Activated effector memory CD4-positive, alpha-beta T cell treated with anti-CD3 and anti-CD28 coated beads, Interleukin-2, amount 50 U/mL, for 16 hours (primary cell): Measurements from ENCODE around the gene ACOT4.
"Not testable (repeated sequence)": the region's sequence is repeated elsewhere in the genome, so short reads cannot be mapped to it uniquely, and the experiment has no call there.

ENCODE experiments used
- DNase-seq: peaks from one replicate; pipeline ENCODE4 v3.0.0-alpha.2; 2020

Gene ACOT4

DNA sequence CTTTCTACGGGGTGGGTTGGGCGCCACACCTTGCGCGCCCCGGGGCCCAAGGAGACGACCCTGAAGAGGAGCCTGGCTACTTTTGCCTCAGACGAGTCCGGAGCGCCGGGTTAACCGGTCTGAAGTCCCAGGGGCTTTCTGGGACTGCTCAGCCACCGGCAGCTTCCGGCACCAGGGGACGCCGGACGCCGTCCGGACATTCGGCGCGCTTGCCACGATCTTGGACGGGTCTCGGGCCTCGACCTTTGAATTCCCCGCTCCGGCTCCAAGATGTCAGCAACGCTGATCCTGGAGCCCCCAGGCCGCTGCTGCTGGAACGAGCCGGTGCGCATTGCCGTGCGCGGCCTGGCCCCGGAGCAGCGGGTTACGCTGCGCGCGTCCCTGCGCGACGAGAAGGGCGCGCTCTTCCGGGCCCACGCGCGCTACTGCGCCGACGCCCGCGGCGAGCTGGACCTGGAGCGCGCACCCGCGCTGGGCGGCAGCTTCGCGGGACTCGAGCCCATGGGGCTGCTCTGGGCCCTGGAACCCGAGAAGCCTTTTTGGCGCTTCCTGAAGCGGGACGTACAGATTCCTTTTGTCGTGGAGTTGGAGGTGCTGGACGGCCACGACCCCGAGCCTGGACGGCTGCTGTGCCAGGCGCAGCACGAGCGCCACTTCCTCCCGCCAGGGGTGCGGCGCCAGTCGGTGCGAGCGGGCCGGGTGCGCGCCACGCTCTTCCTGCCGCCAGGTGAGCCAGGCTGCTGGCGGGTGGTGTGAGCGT is at the start of gene ACOT4:
Gene ACOT4 (plus strand): TSS at position 184 of the 760 bp plus-strand sequence. CDS start 87 bp downstream, at position 271.
- DNase-seq, result peak; percentile 83

DNA sequence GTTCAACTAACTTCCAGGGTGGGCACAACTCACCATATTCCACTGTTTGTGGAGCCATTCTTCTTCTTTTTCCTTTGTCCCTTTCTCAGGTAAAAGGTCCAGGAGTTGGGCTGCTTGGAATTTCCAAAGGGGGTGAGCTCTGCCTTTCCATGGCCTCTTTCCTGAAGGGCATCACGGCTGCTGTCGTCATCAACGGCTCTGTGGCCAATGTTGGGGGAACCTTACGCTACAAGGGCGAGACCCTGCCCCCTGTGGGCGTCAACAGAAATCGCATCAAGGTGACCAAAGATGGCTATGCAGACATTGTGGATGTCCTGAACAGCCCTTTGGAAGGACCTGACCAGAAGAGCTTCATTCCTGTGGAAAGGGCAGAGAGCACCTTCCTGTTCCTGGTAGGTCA is 48.7 kb upstream of the ACOT4 start:
- not testable (repeated sequence) for DNase-seq

DNA sequence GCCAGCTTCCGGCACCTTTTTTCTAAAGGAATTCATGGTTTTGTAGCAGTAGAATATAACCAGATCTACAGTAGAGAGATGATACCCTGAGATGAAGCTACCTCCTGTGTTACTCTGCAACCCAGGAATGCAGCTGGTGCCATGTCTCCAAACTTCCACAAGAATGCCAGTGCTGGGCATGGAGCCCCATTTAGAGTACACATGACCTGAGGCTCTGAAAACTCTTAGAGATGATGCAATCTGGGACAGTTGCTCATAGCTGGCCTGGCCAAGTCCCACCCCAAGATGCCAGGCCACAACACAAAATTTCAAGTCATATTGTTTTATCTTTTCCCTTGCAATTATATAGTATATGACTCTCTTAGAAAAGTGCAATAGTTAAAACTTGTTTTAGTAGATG is 46.3 kb upstream of the ACOT4 start:
- DNase-seq, result not testable (repeated sequence)

- DNase-seq, result not testable (repeated sequence)
These were observed 42.6 kb upstream of the ACOT4 start for GRCh38 chr14:73549097-73549496.

DNA sequence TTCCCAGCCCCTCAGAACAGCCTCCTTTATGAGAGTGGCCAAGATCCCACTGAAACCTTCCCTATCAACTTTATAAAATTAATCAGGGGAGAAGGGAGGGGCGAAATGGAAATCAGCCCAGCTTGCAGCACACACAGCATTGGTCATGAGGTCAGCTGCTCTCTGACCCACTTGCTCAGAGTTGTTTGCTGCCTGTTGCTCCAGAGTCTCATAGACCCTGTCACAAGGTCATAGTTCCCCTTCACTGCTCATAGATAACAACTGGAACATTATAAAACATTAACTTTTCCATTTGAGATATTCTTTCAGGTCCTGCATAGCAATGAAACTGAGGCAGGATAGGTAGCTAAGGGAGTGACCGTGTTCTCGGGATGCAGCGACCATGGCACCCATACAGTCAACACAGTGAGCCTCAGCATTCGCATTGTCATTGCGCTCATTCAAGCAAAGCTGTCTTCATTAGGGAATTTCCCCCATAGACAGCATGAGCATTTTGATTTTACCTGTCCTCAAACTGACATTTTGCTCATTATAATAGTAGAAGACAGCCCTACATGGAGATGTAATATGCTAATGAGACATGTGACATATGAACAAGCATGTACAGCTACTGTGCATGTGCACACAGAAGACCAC is 41.7 kb upstream of the ACOT4 start:
- DNase-seq, result not testable (repeated sequence)

DNA sequence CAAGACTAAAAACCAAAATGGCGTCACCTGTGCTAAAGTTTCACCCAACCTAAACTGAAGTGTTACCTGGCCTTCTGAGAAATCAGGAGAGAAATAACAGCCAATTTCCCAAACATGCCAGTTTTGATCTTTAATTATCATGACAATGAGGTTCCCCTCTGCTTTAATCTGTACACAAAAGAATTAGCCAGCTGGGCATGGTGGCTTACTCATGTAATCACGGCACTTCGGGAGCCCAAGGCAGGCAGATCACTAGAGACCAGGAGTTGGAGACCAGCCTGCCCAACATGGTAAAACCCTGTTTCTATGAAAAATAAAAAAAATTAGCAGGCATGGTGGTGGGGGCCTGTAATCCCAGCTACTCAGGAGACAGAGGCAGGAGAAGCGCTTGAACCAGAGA is 37.8 kb upstream of the ACOT4 start:
- DNase-seq, result no peak

DNA sequence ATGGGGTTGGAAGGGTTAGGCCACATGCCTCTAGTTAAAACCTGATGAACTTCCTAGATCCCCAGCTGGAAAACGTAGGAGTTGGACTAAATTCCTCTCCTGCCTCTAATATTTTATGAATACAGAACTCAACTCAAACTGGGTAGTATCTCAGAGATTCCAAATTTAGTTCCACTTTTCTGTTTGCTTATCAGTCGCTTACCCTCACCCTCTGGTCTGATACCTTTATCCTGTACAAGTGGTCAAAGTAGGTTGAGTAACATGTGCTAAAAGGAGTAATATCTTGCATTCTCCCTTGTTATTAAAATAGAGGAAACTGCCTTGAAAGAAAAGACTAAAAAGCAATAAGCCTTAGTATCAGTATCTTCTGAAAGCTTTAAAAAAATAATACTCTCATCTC is 34.5 kb upstream of the ACOT4 start:
- DNase-seq, result not testable (repeated sequence)

DNA sequence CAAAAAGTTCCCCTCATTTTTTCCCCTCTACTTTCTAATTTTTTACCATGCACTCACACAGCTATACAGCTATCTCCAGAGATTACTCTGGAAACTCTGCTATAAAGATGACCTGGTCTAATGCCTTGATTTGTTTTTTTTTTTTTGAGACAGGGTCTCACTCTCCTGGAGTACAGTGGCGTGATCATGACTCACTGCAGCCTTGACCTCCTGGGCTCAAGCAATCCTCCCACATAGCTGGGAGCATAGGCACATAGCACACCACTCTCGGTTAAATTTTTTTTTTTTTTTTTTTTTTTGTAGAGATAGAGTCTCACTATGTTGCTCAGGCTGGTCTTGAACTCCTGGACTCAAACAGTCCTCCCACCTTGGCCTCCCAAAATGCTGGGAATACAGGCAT is 33.4 kb upstream of the ACOT4 start:
- not testable (repeated sequence) for DNase-seq

GRCh38 chr14:73562256-73562655 is 29.4 kb upstream of the ACOT4 start:
- not testable (repeated sequence) for DNase-seq

GRCh38 chr14:73562696-73563095 is 29.0 kb upstream of the ACOT4 start:
- DNase-seq, result not testable (repeated sequence)

DNA sequence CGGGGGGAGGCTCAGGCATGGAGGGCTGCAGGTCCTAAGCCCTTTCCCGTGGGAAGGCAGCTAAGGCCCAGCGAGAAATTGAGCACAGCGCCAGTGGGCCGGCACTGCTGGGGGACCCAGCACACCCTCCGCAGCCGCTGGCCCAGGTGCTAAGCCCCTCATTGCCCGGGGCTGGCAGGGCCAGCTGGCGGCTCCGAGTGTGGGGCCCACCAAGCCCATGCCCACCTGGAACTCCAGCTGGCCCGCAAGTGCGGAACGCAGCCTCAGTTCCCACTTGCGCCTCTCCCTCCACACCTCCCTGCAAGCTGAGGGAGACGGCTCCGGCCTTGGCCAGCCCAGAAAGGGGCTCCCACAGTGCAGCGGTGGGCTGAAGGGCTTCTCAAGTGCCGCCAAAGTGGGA is 25.2 kb upstream of the ACOT4 start:
- DNase-seq, result not testable (repeated sequence)

- peak; percentile 22 for DNase-seq
These were observed 24.7 kb upstream of the ACOT4 start for GRCh38 chr14:73566935-73567334.

DNA sequence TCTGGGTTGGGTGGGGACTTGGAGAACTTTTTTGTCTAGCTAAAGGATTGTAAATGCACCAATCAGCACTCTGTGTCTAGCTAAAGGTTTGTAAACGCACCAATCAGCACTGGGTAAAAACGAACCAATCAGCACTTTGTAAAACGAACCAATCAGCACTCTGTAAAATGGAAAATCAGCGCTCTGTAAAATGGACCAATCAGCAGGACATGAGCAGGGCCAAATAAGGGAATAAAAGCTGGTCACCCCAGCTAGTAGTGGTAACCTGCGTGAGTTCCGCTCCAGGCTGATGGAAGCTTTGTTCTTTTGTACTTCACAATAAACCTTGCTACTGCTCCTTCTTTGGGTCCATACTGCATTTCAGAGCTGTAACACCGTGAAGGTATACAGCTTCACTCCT is 24.3 kb upstream of the ACOT4 start:
- peak; percentile 31 for DNase-seq

DNA sequence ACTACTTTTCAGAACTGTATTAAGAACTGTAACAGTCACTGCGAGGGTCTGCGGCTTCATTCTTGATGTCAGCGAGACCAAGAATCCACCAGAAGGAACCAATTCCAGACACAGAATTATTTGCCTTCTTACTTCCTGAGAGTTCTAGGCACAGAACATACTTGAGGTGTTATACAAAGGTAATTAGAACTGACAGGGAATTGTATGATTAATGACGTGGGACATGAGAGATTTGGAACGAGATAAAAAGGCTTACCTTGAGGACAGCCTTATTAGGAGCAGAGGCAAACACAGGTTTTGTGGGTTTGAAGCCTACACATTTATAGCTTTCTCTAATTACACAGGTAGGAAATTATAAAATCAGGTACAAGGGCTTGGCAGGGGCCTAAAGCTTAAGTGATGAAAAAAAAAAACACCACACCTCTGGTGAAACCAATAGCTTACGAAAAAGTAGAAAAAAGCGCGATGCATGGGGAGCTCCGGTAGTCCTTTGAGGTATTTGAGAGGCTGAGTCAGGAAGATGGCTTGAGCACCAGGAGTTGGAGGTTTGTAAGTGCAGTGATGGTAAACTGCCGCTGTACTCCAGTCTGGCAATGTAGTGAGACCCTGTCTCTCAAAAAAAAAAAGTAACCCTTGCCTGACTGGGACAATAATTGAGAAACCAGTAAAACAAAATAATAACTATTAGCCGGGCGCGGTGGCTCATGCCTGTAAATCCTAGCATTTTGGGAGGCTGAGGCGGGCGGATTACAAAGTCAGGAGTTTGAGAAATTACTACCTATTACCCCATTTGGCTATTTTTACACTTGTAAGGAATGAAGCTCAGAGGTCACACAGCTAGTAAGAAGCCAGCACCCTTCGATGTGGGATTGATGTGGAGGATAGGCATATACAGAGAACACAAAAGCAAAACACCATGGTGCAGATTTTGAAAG is 23.5 kb upstream of the ACOT4 start:
- DNase-seq, result peak; percentile 67

- not testable (repeated sequence) for DNase-seq
These were observed 22.8 kb upstream of the ACOT4 start for GRCh38 chr14:73568886-73569184.

DNA sequence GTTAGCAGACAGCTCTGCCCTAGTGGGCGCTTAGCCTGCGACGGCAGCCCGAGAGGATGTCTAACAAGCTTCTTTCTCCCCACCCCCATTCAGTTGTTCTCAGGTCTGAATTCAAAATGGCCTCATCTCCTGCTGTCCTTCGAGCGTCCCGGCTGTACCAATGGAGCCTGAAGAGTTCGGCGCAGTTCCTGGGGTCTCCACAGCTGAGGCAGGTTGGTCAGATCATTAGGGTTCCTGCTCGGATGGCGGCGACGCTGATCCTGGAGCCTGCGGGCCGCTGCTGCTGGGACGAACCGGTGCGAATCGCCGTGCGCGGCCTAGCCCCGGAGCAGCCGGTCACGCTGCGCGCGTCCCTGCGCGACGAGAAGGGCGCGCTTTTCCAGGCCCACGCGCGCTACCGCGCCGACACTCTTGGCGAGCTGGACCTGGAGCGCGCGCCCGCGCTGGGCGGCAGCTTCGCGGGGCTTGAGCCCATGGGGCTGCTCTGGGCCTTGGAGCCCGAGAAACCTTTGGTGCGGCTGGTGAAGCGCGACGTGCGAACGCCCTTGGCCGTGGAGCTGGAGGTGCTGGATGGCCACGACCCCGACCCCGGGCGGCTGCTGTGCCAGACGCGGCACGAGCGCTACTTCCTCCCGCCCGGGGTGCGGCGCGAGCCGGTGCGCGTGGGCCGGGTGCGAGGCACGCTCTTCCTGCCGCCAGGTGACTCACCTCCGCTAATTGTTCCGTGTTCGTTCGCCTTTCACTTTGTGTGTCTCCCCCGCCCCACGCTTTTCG is 22.3 kb upstream of the ACOT4 start, which contains the start of gene ACOT2:
Gene ACOT2 (plus strand): TSS at position 29 of the 774 bp plus-strand sequence. CDS start 28 bp downstream, at position 57.
- peak; percentile 94 for DNase-seq

DNA sequence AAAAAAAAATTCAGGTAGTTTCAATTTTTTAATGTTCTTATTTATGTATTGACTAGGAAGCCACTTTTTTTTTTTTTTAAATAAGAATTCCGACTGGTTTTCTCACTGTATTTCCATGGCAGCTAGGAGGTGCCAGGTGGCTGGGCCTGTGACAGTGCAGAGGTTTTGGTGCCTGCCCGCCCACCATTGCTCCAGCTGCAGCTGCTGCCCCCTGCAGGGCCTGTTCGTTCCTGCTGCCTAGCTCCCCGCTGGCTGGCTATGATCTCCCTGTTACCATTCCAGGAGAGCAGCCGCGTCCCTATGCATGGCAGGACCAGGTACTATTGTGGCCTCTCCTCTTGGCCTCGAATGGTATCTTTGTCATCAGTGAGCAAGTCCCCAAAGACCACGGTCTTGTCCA is 20.8 kb upstream of the ACOT4 start:
- DNase-seq, result peak; percentile 89

- DNase-seq, result not testable (repeated sequence)
These were observed 18.6 kb upstream of the ACOT4 start for GRCh38 chr14:73573034-73573433.

GRCh38 chr14:73573740-73574139 is 17.9 kb upstream of the ACOT4 start:
- DNase-seq, result not testable (repeated sequence)

GRCh38 chr14:73574251-73574650 is 17.4 kb upstream of the ACOT4 start:
- DNase-seq, result not testable (repeated sequence)

GRCh38 chr14:73576391-73576790 is 15.3 kb upstream of the ACOT4 start:
- DNase-seq, result no peak

DNA sequence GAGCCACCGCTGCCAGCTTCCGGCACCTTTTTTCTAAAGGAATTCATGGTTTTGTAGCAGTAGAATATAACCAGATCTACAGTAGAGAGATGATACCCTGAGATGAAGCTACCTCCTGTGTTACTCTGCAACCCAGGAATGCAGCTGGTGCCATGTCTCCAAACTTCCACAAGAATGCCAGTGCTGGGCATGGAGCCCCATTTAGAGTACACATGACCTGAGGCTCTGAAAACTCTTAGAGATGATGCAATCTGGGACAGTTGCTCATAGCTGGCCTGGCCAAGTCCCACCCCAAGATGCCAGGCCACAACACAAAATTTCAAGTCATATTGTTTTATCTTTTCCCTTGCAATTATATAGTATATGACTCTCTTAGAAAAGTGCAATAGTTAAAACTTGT is 14.5 kb upstream of the ACOT4 start:
- not testable (repeated sequence) for DNase-seq
